MV-4-11 (cell line): ENCODE results near the gene FRMPD2.
"Not testable (repeated sequence)": the region's sequence is repeated elsewhere in the genome, so short reads cannot be mapped to it uniquely, and the experiment has no call there.

Experiments used
- DNase-seq: peaks from one replicate; lab custom pipeline; 2025; lab: John Stamatoyannopoulos, UW

The FRMPD2 gene

DNA sequence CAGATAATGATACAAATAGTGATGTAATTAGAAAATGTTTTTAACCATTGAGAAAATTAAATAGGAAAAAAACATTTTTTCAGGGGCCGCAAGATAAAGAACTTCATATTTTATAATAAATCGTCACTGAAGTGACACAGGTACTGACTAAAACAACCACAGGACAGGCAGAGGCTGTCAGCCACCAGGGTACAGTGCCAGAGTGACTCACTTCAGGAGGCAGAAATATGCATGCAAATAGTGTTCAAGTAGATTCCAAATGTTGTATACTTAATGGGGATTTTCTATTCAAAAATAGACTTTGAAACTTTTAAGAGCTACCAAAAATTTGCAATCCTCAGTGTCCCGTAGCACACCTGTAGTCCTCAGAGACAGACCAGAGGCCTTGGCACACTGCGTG lies 68.6 kb downstream of the FRMPD2 start:
- DNase-seq, result no peak

DNA sequence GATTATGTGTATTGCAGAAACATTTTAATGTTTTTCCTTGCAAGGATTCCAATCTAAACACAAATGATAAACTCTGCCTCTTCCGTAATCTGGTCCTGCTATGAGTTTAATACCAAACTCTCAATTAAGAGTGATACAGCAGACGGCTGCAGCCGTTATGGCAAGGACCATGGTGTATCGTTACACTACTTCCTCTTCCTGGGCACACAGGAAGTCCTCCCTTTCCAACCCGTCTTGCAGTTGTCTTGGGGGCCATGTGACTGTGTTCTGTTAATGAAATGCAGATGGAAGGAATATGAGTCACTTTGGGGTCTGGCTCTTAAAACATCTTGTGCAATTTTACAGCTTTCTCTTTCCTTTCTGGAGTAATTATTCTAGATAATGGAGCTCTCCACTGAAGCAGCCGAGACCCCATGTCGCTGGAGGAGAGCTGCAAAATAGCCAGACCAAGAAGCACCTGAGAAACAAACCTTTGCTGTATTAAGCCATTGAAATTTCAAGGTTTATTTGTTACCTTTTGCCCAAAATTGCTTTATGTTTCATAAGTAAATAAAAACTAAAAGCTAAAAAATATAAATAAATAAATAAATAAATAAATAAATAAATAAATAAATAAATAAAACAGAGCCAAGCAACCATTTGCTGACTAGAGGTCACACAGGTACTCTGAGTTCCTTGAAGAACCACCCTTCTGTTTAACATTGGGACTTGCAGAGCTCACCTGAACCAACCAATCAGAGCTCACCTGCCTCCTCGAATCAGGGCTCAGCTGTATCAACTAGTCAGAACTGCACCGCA lies 74.7 kb downstream of the FRMPD2 start:
- peak; percentile 98 for DNase-seq

DNA sequence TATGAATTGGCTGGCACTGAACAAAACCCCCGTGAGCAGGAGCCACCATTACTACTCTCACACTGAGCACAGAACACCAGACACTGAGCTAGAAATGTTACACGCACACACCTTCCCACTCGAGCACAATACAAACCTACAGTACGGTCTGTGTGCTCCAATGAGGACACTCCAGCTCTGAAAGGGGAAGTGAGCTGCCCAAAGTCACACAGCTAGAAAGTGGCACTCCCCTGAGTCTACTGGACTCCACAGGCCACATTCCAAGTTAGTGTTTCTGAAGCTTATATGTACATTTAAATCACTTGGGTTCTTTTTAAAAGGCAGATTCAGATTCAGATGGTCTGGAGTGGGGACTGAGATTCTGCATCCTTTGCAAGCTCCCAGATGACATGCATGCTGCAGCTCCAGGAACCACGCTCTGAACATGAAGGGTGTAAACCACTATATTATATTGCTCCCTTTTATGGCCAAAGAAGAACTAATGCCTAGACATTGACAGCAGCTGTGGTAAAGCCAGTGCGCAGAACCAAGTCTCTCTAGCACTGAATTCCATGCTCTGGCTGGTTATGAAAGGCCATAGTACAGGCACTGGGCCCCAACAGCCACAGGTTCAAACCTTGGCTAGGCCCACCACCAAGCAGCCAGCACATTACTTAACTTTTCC lies 77.1 kb downstream of the FRMPD2 start:
- DNase-seq, result peak; percentile 82

DNA sequence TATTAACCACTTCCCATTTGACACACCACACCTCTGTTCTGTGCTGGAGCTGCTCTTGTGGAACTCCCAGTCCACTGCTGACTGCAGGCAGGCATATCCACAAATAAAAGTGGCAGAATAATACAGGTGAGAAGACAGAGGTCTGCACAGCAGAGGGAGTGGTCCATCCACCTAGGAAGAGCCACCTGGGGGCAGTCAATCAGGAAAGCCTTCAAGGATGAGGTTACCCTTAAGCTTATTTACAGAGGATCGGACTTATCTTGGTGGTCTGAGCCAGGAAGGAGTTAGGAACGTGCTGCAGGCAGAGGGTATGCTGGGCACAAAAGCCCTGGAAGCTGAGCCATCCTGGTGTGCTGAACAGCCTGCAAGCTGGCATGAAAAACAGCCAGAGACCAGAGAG lies 78.7 kb downstream of the FRMPD2 start:
- DNase-seq, result no peak

DNA sequence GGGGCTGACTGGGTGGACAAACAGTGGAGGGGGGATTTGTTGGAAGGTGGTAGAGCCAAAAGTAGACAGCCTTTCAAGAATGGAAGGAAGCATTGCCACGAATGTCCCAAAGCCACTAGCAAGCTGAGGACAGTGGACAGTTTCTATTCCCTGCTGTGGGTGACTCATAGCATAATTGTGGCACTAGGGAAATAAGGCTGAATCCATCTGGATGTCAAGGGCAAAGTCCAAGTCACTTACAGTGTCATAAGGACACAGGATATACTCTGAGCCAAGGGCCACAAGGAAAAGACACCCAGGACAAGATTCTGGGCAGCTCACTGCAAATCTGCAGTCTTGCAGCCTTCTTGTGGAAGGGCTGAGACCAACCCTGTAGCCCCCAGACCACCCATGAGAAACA lies 79.7 kb downstream of the FRMPD2 start:
- no peak for DNase-seq

DNA sequence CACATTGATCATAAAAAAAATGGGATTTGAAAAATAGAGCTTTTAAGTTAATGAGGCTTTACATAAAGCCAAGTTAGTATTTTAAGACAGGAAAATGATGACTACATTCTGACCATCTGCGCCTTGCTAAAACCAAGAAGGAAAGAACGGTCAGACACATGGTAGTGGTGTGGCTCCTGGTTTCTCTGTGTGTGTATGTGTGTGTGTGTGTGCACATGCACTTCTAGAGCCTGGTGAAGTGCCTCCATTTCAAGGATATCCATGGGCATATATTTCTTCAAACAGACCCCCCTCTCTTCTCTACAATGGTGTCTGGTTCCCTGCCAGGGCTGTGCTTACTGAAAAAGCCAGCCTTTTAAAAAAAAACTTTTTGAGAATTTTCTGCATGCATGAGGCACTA lies 80.9 kb downstream of the FRMPD2 start:
- no peak for DNase-seq

DNA sequence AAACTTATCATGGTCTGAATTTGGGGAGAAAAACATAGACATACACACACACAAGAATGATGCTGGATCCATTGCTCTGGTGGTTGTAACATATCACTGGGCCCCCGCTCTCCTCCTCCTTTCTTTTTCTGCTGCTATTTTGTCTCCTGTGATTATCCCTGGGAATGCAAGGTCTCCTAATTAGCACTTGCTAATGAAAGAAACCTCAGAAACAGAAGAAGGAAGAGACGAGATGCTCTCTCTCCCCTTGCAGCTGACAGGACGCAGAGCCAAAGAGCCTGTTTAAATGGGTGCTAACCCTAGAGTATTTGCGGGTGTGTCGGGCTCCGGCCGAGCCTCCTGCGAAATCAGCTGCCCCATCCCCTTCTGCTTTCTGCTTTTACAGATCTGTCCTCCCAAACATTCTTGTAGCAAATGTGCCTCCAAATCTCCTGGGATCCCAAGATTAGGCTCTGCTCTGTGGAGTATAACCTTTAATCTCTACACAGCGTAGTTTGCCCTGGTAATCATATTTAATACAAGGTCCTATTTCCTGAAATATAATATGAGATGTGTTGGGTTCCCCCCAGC lies 81.5 kb downstream of the FRMPD2 start:
- DNase-seq, result no peak

DNA sequence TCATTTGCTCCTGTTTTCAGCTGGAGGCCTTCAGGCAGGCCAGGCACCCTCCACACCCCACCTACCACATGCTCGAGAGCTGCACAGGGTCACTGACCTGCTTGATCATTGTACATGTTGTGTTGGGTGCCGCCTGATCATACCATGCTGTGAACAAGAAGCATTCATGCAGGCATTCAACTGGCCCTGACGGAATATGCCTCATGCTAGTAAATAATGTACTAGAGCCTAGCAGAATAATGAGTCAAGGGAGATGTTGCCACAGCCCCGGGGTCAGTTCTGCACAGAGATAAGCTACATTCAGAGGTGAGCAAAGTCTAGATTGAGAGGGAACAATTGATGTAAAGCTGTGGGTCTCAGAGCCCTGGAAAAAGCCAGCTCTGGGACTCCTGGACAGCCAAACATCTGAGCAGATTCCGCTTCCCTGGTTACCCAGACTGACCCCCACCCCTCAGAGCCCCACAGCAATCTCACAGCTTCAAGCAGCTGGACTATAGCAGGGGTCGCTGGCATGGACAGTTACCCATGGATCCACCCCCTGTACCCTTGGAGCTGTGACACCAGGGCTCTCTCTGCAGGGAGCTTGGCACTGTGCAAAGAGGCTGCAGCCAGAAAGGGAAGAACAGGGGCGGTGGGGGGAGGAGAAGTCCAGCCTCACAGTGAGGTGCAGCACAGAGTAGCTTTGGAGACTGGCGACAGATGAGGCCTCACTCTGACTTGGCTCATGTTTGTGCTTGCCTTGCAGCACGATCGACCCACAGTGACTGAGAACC lies 86.6 kb downstream of the FRMPD2 start:
- DNase-seq, result no peak

DNA sequence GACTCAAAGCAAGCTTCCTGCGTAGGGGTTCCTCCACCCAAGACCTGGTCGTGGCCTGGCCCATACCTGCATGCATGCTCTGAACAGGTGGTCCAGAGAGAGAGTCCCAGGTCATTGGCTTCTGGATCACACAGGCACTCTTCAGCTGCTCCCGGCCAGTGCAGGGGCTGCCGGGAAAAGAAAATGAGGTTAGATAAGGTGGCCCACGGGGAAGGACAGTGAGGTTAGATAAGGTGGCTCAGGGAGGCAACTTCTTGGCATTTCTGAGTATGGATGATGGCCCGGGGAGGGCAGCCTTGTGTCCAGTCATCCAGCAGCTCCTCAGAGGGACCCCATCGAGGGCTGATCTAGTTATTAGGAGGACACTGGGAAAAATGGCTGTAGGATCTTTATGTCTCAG lies 87.4 kb downstream of the FRMPD2 start:
- no peak for DNase-seq

DNA sequence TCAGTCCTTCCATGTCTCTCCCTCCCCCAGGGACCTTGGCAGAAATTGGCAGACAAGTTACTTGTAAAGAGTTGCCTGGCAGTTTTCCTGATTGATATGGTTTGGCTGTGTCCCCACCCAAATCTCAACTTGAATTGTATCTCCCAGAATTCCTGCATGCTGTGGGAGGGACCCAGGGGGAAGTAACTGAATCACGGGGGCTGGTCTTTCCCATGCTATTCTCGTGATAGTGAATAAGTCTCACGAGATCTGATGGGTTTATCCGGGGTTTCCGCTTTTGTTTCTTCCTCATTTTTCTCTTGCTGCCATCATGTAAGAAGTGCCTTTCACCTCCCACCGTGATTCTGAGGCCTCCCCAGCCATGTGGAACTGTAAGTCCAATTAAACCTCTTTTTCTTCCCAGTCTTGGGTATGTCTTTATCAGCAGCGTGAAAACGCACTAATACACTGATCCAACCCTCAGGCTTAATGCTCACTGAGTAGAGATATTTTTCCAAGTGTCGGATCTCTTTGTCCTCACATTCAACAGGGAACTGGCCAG lies 88.2 kb downstream of the FRMPD2 start:
- DNase-seq, result not testable (repeated sequence)

DNA sequence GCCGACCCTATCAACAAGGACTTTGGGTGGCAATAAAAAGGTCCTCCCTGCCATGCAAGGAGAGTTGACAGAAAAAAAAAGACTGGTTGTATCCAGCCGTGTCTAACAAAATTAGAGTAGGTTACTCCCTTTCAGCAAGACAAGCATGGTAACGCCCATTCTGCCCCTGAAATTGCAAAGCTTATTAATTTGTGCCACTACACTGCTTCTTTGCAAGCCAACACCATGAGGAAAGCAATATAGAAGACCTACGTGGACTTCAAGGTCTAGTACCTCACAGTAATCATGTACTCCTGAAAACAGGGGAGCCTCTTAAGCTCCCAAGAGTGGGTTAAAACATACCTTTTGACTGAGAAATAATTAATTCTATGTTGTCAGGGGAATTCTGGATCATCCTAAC lies 90.3 kb downstream of the FRMPD2 start:
- no peak for DNase-seq

DNA sequence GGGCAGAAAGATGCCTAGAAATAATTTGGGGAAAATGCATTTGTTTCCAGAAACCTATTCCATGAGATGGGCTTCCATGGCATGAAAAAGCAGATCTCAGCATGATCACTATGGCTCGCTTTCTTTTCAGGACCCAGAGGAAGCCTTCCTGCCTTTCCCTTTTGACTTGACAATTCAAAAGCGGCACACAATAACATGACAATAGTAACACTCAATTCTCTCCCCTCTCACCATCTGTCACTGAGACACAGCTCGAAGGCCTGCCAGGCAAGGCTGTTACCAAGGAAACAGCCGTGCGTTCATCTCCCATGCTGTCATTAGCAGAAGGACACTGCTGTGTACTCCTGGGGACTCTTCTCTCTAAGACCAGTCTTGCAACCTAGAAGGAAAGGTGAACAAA lies 101.8 kb downstream of the FRMPD2 start:
- DNase-seq, result not testable (repeated sequence)

DNA sequence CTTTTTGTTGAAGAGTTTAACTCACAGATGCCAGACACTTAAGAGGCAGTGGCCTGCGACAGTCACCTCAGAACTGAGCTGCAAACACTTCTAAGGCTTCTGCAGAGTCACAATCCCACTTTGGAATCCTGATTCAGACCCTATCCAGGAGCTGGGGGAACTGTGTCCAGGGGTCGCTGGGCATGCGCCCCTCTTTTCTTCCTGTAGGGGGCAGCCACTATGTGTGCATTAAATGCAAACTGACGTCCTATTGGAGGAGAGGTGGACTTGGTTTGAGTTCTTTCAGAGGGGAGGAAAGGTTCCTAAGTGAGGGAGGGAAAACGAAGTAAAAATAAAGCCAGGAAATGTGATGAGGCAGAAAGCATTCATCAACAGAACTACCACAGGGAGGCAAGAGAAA lies 113.8 kb downstream of the FRMPD2 start:
- DNase-seq, result not testable (repeated sequence)

DNA sequence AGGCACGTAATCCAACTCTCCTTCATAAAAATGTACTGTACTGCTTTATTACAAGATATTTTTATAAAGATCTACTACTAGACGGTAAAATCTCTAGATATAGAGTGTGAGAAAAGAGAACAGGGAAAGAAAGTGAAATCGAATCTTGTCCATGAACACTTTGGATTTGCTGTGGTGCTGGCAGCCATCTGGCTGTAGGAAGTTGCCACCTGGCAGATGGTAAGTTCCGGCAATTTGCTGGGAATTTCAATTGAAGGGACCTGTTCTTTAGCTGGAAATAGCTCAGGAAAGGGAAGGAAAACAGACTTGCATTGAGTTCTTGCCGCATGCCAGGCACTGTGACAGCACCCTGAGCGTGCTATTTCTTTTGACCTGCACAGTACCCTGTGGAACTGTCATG lies 114.3 kb downstream of the FRMPD2 start:
- not testable (repeated sequence) for DNase-seq

DNA sequence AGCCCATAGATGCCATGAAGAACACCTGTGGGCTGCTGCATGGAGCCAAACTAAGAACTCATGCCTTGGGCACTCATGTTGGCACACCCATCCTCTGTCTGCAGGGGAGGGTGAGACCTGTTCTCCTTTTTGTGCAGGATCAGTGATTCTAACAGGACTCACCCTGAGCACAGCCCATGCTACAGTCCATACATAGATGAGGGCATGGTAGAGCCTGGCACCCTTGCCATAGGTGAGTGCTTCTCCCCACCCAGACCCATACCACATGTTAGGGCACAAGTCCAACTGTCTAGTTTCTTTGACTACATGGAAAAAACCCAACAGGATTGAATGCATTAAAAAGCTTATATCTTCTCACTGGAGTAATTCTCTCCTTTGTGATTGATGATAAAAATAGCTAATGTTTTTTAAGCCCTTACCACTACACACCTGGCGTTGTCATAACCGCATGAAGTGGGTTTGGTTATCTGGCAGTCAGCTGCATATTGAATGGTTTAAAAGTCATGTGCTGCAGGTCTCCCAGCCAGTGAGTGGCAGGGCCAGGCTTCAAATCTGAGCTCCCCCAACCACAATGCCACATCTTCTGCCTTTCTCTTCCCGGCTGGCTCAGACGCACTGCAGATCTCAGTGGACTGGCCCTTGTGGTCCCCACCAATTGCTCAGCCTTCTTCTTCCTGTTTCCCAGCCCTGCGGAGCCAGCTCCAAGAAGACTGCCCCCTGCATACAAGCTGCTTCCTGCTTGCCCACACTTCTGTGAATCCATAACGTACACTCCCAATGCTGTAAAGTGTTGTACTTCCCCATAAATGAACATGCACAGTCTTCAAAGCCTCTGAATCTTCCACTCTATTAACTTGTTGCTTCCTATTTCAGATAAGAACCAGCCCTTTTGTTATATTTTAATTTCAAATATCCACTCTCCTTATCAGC lies 120.0 kb downstream of the FRMPD2 start:
- DNase-seq, result peak; percentile 68

DNA sequence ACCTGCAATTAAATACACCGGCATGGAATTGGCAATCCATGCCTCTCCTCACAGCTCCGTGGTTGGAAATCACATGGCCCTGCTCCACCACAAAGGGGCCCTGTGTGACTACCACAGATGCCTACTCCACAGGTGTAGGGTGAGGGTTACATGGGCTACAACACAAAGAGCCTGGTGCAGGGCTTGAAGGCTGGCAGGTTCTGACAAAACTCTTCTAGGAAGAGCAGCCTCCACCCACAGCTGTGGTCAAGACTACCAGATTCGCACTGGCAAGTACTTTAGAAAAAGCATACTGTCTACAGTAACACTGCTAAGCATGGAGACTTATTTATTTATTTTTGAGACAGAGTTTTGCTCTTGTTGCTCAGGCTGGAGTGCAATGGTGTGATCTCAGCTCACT lies 126.9 kb downstream of the FRMPD2 start:
- not testable (repeated sequence) for DNase-seq

DNA sequence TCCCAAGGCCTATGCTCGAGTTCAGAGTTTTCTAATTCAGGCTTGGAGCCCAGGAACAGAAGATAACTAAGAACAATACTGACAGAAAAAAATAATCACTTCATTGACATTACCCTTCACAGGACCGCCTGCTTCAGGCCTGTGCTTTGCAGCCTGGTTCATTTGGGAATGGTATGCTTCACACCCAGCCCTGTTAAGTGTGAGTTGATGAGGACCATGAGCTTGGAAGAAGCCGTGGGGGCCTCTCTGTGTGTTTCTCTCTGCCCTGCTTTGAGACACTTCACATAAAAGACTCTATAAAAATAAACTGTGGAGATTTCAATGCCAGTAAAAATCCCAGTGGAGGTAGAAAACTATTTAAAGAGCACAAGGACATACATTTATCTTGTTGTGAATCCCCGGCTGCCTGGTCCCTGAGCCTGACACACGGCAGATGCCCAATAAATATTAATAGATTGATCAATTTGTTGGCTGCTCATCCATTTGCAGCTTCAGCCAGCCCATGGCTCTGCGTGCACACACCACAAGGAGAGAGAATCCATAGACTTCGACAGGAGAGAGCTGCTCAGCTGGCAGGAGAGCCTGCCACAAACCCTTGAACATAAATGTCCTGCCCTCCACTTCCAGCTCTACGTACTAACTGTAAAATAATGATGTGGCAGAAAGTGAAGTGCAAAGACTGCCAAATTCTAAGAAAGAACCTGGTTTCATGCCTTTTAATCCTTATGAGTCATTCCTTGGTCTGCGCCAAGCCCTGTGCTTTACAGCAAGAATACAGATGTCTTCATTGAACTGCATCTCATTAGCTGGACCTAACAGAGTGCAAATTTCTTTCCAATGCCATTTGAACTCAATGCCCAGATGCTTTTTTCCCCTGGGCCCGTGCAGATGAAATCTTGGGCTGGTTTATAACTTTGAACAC lies 130.5 kb downstream of the FRMPD2 start:
- DNase-seq, result not testable (repeated sequence)

DNA sequence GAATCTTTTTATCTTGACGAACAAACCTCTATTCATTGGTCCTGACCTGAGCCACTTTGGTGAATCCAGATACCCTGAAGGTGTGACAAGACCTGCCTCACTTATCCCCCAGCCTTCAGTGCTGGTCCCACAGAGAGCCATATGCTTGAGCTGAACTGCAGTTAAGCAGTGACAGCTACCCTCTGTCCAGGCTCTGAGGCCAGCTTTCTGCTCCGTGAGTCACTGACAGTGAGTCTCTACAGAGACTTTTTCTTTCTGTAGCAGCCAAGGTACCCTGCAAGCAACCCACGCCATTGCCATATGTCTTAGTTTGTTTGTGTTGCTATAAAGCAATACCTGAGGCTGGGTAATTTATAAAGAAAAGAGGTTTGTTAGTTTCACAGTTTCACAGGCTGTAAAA lies 133.5 kb downstream of the FRMPD2 start:
- not testable (repeated sequence) for DNase-seq

DNA sequence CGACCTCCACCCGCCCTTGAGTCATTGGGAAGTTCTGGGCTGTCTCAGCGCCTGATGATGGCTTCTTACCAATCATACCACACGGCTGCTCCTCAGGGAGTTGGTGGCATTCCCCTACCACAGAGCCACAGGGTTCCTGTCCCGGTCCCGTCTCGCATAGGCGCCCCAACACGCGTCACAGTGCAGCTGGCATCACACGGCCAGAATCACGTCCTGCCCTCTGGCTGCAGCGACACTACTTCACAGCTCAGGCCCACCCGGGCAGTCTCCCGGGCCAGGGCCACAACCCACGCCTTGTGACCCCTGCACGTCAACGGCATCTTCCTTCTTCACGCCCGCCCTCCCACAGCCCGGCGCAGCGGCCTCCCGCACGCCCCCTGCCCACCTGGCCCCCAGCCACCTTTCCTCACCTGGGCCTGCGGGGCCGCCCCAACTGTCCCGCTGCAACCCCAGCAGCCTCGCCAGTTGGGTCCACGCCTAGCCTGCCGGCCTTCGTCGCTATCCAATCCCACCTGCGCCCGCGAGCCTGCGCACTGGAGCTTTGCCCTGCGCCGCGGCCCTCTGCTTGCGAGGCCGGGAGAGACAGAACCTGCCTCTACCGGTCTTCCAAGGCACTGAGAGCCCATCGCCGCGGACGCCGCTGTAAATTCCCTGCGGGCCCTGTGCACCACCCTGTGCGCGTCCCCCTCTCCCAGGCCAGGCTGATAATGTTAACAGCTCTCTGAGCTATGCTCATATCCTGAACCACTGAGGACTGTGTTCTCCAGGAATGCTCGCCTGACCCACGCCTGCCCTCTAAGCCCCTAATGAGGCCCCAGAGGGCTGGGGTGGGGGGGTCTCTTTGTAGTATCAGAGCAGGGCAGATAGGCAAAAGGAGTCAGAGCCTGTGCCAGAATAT lies 134.3 kb downstream of the FRMPD2 start:
- not testable (repeated sequence) for DNase-seq
